Stimulated activated CD8-positive, alpha-beta memory T cell treated with anti-CD3 and anti-CD28 coated beads, Interleukin-12 subunit alpha, Interleukin-12 subunit beta, amount 100 ng/mL, for 24 hours (primary cell): ENCODE results near the gene SVOPL.
"Not testable (repeated sequence)": the region's sequence is repeated elsewhere in the genome, so short reads cannot be mapped to it uniquely, and the experiment has no call there.

Experiments
- DNase-seq: peaks from one replicate; pipeline ENCODE4 v3.0.0-alpha.2; 2020; ENCODE audit errors: extremely low read depth

The SVOPL gene, protein sequence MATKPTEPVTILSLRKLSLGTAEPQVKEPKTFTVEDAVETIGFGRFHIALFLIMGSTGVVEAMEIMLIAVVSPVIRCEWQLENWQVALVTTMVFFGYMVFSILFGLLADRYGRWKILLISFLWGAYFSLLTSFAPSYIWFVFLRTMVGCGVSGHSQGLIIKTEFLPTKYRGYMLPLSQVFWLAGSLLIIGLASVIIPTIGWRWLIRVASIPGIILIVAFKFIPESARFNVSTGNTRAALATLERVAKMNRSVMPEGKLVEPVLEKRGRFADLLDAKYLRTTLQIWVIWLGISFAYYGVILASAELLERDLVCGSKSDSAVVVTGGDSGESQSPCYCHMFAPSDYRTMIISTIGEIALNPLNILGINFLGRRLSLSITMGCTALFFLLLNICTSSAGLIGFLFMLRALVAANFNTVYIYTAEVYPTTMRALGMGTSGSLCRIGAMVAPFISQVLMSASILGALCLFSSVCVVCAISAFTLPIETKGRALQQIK

GRCh38 chr7:138700857-138701536 lies at the start of gene SVOPL:
Gene SVOPL (minus strand): TSS chr7:138701362. CDS start chr7:138679045, 22,317 bp downstream.
- no peak for DNase-seq

- no peak for DNase-seq
These were observed 49.3 kb upstream of the SVOPL start for GRCh38 chr7:138750473-138750872.

DNA sequence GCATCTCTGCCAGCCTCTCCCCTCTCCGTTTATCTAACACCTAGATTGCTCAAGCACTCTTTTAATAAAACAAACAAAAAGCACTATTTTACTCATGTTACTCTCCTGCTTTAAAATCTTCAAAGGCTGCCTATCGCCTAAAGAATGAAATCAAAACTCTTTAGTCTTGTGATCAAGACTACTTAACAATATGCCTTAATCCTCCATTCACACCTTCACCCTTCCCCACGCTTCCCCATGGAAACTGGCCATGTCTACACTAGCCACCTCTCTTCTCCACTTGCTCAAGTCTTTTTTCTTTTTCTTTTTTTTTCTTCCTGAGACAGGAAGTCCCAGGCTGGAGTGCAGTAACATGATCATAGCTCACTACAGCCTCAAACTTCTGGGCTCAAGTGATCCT lies 48.8 kb upstream of the SVOPL start:
- DNase-seq, result no peak

DNA sequence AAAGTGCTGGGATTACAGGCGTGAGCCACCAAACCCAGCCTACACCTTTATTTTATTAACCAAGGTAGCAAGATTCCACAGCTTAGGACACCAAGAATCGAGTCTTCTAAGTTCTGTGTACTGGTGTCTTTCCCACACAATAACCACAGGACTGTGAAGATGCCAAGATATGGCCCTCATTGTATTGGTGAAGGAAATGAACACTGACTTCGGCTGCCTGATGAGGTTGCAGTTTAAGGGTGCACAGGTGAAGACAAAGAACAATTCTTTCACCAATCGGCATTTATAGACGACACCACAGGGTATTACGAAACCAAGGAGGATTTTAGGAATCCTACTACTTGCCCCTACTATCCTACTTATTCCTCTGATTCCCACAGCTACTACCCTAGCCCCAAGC lies 47.5 kb upstream of the SVOPL start:
- no peak for DNase-seq

DNA sequence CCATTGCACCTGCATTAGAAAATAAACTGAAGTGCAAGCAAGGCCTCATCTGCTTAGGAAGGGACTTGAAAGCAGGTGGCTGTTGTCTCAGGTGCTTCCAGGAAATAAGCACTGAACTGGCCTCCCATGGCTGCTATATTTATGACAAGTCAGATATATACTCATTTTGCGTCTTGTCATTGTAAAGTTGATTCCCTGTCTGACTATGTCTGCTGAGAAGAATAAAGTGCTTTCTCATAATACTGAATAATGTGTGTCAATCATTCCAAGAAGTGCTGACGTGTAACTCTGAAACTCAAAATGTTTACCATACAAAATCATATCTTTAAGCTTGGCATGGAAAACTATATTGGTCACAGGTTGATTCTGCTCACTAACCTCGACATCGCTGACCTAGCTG lies 44.9 kb upstream of the SVOPL start:
- DNase-seq, result no peak

- no peak for DNase-seq
These were observed 44.0 kb upstream of the SVOPL start for GRCh38 chr7:138745189-138745588.

DNA sequence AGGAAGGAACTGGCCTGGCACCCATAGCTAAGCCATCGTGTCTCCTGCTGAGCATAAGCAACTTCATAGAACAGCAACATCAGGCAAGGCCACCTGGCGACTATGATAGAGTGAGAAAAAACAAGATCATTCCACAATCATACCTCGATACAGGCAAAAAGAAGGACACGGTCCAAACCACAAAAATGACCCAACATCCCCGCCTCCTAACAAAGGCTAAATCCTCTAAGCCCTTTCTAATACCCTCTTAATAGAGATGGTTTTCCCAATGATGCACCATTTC lies 40.2 kb upstream of the SVOPL start:
- no peak for DNase-seq

DNA sequence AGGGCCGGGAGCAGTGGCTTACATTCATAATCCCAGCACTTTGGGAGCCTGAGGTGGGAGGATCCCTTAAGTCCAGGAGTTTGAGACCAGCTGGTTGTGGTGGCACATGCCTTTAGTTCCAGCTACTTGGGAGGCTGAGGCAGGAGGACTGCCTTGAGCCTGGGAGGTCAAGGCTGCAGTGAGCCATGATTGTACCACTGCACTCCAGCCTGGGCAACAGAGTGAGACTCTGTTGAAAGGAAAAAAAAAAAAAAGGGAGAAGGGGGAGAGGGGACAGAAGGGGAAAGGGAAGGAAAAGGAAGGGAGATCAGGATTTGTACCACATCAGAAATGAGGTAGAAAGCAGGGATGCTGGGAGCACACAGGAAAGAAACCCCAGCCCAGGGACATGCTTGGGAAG lies 38.7 kb upstream of the SVOPL start:
- DNase-seq, result no peak

DNA sequence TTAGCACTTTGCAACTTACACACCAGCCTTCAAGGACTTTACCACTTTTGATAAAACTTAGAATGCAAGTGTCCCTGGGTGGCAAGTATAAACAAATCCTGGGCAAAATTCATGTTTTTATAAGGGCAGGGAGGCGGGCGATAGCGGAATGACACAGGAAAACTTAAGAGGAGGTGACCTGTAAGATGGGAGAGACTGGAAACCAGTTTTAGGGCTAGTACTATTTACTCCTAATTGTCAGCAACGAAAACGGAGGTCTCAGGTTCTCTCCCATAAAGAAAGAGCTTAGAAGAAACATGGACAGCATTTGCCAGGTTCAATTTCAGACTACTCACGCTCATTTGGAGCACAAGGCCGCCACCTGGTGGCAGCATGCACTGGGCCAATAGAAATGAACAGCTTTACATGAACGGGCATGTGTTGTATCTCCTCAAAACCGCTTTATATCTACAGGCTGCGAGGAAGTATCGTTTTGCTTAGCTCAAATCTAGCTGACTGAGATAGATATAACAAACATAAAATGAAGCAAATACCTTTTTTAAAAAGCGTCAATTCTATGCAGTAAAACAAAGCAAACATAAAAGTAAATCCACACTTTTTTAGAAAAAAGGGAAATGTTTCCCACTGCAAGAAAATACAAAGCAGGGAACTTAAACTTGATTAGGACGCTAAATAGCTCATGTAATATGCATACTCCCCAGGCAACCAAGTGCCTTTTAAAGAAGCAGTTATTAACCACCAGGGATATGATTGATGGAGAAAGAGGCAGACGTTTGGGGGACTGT lies 37.6 kb upstream of the SVOPL start:
- DNase-seq, result peak; percentile 49

GRCh38 chr7:138738114-138738513 lies 37.0 kb upstream of the SVOPL start:
- no peak for DNase-seq

DNA sequence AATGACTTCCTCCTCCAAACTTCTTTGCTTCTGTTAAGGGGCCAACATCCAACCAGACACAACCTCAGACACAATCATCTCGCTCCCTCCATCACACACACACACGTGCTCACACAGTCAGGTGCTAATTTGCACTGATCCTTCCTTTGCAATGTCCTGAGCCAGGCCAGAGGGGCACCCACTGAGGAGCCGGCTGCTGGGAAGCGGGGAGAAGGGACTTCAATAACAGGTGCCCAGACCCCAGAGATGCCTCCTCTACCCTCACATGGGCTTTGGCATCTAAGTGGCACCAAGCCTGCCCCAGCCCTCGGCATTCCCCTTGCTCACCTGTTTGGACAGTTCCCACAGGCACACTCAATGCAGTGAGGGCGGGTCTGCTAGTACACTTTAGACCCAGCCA lies 34.2 kb upstream of the SVOPL start:
- DNase-seq, result no peak

GRCh38 chr7:138731733-138732132 lies 30.6 kb upstream of the SVOPL start:
- not testable (repeated sequence) for DNase-seq

- DNase-seq, result no peak
These were observed 28.3 kb upstream of the SVOPL start for GRCh38 chr7:138729444-138729843.

DNA sequence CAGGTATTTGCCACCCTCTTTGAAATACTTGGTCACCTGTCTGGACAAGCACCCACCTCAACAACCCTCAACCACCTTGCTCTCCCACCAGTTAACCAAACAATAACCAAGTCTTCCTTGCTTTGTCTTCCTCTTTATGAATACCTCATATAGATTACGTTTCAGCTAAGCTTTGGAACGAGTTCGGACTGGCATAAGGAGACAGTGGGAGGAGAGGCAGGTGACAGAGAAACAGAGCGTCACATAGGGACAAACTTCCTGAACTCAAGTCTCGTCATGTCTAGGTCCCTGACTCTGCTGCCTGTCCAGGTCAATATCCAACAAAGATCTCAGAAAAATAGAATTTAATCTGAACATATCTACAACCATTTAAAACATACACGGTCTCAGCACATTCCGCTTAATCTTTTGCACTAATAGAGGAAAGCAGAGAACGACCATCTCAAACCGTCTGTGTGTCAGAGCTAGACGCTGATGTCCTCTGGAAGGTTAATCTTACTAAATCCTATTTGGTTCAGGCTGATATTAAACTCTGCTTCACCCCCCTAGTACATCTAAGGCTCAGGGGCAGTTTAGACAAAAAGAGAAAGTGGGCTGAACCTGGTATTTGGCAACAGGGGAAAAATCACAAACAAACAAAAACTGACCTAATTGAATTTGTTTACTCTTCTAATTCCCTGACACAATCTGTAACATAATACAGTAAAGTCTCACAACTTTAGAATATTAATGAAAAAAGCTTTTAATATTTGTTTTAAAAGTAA lies 26.4 kb upstream of the SVOPL start:
- no peak for DNase-seq

DNA sequence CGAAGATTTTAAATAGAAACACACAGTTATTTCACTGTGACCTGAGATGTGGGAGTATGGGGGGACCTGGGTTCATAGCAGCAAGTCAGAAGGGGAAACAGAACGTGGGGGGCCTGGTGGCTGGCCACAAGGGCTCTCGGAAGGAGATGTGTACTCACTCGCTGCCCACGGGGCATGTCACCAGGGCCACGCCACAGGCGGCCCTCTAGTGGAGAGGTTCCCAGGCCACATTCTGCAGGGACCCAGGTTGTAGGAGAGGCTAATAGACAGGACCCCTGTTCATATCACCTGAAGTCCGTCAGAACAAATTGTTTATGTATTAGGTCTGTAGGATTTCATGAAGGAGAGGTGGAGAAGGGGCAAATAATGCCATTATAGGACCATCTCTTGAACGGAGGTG lies 25.1 kb upstream of the SVOPL start:
- no peak for DNase-seq

GRCh38 chr7:138720286-138720685 lies 19.1 kb upstream of the SVOPL start:
- DNase-seq, result no peak

GRCh38 chr7:138716889-138717288 lies 15.7 kb upstream of the SVOPL start:
- no peak for DNase-seq

DNA sequence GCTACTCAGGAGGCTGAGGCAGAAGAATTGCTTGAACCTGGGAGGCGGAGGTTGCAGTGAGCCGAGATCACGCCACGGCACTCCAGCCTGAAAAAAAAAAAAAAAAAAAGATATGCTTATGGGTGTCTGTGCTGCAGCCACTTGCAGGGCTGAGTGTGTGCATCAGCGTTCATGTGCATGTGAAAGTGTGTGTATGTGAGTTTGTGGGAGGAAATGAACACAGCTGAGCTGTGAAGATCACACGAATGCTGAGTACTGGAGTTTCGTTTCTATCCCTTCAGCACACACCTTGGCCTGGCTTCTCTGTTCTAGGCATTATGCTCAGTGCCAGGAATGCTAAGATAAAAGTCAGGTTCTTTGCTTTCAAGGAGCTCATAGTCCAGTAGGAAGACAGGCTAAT lies 12.0 kb upstream of the SVOPL start:
- DNase-seq, result no peak

- no peak for DNase-seq
These were observed 11.5 kb upstream of the SVOPL start for GRCh38 chr7:138712652-138713051.

- no peak for DNase-seq
These were observed 9.6 kb upstream of the SVOPL start for GRCh38 chr7:138710536-138711385.

GRCh38 chr7:138705167-138705566 lies 4.0 kb upstream of the SVOPL start:
- no peak for DNase-seq
